GM19035 (cell line): ENCODE data around the gene KCNJ15.

Experiments
- ATAC-seq: cut with Tn5 transposase; IDR thresholded peaks from one replicate; pipeline ENCODE4 v1.9.1; 2021; ENCODE audit not compliant: unreplicated experiment

KCNJ15 gene

DNA sequence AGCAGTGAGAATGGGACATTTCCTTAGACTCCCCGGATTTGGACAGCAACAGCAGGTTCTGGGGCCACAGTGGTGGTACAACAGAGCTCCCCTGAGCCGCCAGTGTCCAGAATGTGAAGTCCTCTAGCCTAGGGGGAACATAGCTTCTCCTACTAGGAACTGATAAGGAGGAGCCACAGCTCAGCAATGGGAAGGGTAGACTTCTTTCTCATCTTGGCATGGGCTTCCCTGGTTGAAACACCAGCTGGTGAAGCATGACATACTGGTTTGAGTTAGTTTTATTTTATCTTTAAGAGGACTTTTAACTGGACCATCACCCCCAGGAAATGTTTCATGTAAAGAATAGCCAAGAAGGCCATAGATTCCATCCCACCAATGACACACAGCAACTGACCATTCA is 68.4 kb downstream of the KCNJ15 start:
- ATAC-seq, result no peak

DNA sequence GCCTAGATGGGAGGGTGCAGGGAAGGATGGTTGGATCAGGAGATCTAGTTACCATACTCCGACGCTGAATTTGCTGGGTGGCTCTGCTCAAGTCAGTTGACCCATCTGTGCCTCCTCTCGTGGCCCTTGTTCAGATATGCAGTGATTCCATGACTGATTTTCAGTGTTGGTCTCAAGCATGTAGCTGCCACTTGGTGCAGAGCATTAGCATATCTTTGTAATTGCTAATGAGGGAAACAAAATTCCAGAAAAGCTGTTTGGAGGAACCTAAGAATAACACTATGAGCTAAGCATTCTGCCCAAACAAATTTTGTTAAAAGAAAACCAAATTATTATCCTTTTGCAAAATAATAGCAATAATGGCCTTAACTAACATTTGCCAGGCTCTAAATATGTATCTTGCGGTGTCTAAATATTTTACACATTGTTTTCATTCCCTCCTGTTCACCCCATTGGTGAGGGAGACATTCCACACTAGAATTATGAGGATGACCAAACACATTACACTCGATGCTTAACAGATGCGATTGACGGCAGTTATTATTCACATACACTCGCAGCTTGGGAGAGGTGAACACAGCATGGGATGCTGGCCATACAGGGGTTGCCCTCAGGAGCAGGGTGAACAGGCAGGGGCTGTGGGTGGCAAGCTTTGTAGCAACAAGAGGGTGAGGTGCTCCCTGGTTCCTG is 69.1 kb downstream of the KCNJ15 start:
- no peak for ATAC-seq

DNA sequence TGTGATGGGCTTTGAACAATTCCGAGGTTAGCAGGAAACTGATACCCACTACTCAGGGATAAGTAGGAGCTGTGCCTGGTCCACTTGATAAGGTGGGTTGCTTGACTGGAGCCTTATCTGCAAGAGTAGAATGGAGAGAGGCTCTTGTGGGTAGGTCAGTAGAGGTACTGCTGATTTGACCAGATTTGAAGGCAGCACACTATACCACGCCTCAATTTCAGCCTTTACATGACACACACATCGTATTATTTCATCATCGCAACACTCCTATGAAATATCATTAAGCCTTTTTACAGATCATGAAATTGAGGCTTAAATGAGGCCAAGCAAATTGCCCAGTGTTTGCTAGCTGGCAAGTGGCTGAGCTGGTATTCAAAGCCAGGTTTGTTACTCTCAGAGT is 69.6 kb downstream of the KCNJ15 start:
- no peak for ATAC-seq

DNA sequence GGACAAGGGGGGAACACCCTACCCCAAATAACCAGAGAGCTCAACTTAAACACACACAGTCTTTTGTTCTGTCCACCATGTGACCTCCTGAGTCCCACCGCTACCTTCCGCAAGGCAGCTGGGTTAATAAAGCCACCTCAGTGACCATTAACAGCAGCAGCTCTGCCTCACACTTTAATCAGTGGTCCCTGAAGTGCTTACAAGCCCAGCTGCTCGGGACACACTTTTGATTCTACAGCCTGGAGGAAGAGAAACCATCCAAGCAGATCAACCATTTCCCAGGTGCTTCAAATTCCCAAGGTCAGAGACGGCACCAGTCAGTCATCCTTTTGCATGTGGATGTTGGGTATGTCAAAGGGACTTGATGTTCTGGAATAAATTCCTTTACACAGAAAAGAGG is 70.1 kb downstream of the KCNJ15 start:
- ATAC-seq, result no peak

DNA sequence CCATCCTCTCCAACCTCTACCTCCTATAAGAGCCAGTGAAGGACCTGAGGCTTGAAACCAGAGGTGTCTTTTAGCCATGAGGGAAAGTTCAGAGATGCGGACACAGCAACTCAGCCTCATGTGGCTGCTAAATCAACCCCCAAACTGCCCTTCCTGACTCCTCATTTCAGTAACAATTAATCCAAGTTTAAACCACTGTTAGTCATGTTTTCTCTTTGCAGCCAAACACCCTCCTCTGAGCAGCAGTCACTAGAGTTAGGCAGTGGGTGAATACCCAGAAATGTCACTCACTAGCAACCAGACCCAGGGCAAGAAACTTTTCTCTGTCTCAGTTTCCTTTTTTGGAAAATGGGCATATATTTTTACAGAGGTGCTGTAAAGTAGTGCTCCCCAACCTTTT is 71.2 kb downstream of the KCNJ15 start:
- ATAC-seq, result no peak

DNA sequence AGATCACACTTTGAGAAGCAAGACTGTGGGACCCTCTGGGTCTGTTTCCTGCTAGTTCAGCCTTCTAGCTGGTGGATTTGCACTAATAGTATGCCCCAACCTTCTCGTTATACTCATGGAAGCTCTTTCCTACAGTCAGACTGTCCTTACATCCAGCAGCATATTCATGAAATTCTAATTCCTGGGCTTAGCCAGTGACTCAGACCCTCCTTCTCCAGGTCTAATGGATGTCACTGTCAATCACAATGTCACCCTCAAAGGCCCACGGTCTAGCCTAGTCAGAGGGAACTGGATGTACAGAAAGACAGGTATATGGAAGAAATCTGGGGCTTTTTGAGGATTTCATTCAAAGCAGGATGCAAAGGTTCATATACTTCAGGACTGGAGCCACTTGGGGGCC is 72.4 kb downstream of the KCNJ15 start:
- no peak for ATAC-seq

DNA sequence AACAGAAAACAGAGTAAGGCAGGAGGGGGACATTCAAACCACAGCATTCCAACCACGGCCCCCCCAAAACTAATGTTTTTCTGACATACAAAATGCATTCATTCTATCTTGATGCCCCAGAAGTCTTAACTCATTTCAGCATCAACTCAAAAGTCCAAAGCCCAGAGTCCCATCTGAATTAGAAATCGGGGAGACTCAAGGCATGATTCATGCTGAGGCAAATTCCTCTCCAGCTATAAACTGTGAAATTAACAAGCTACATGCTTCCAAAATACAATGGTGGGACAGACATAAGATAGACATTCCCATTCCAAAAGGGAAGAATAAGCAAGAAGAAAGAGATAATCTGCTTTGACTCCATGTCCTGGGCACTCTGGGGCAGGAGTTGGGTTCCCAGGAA is 73.9 kb downstream of the KCNJ15 start:
- ATAC-seq, result no peak

DNA sequence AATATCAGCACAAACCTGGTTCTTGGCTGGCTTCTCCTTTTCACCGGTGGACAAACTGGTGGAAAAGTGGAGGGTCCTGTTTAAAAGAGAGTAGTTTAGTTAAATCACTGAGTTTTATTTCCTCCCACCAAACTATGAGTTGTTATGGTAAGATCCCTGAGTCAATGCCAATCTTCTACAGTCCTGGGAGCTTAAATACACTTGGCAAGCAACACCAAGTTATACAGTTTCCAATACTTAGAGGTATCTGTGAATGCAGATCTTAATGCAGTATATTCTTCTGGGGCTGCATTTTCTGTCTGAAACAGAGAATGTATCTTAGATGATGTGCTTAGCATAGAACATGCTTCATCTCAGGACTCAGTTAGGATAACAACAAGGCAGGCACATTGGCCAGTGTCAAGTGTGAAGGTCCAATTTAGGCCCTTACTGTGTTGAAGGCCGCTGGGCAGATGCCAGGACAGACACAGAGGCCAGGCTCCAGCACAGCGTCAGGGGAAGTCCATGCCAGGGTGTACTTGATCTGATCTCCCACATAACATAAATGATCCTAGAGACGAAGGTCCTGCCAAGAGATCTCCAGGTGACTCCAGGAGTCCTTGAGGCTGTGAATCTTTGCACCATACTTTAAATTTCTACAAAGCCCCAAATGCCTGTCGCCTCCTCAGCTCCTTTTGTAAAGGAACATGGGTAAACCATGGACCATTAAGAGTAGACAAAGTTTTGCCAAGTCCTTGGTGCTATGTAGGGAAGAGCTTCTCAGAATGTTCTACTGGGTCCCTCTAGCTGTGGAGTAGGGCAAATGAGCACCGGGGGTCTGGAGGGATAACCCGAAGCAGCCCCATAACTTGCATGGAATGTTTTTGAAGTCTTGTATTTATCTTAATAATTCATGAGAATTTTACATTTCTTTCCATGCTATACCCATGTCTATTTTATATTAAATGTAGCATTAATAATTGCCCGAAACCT is 76.8 kb downstream of the KCNJ15 start:
- no peak for ATAC-seq

DNA sequence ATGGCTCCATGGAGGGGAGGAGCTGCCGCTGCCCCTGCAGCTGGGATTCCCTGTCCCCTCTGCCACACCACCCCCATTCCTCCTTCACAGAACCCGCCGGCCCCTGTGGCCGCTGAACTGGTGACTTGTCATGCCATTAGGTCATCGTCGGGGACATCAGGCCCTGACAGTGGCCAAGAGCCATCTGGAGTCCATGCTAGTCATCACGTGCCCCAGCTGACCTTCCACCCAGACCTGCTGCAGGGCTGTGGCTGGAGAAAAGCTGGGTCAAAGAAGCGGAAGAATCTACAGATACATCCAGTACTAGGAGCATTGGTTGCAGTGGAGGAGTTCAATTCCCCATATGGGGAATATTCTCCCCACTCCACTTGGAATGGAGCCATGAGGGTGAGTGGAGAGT is 78.1 kb downstream of the KCNJ15 start:
- ATAC-seq, result no peak

DNA sequence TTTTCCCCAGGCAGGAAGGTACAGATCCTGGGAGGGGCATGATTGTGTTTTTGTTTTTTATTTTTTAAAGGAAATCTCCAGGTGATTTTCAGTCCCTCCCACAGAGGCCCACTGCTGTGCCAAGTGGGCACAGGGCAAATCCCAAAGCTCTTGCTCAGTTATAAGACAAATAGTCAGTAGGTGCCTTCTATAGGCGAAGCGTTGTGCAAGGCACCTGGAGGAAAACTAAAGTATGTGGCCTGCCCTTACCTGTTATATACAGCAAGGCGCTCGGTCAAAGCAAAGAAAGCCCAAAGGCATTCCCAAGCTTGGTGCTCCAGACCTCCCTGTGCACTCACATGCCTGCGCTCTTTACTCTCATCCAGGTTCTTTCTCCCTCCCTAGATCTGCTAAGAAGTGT is 81.0 kb downstream of the KCNJ15 start:
- no peak for ATAC-seq

DNA sequence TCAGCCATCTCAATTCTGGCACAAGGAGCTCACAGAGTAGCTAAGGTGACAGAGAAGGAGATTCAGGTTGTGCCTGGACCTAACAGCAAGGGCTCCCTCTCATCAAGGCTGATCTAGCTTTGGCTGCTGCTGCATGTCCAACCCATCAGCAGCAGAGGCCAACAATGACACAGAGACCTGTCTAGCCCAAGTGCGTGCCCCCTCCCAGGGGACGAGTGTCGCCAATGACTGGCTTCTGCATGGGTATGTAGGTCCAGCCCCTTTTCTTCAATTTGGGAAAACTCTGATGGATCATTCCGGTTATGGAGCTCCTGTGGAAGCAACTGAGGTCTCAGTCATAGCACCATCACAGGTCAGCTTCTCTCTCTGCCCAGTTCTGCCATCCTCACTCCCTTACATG is 83.3 kb downstream of the KCNJ15 start:
- ATAC-seq, result no peak

DNA sequence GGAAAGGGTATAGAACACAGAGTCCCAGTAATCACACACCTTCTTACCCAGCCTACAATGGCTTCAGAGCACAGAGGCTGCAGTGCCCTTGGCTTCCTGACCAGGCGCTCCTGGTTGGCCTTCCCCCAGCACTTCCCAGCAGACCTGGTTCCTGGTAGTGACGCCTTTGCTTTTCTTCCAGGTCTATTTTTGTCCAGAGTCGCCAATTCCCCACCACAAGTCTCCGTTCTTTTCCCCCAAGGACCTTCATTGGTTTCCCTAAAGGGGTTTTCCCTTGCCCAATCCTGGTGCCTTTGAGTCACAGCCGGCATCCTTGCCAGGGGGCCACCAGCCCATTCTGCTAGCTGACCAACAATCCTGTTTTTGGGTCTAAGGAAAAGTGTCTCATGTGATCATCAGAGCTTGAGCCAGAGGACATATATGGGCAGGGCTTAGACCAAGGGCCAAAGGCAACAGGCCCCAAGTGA is 84.8 kb downstream of the KCNJ15 start:
- ATAC-seq, result no peak

DNA sequence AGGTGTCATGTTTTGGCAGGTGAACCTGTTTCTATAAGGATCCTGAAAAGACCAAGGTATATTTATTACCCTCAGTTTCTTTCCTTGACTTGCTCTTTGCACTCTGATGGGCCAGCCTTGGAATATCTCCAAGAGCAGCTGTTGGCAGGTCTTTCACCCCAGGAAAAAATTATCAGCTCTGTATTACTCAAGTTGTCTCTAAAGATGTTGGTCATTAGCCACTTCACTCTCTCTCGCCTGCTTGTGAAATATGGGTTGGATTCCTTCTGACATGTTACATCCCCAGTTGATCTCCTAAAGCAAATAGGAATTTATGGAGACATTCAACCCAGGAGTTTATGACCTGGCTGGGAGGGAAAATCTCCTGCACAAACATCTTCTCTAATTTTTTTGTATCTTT is 85.9 kb downstream of the KCNJ15 start:
- no peak for ATAC-seq

DNA sequence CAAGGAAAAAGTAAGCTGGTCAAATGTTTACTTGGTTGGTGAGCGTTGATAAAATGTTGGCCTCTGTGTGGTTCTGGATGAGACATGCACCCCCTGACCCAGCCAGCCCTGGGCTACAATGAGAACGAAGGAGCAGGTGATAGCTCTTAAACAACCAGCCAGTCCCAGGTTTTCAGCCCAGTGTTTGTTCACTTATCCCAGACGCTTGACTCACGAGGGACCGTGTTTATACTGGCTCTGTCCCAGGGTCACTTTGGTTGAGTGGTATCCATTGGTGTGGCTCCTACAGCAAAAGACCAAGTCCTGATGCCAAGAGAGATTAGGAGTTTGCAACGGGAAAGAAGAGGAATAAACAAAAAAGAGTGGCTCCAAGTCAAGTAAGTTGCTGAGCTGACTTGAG is 86.9 kb downstream of the KCNJ15 start:
- no peak for ATAC-seq

DNA sequence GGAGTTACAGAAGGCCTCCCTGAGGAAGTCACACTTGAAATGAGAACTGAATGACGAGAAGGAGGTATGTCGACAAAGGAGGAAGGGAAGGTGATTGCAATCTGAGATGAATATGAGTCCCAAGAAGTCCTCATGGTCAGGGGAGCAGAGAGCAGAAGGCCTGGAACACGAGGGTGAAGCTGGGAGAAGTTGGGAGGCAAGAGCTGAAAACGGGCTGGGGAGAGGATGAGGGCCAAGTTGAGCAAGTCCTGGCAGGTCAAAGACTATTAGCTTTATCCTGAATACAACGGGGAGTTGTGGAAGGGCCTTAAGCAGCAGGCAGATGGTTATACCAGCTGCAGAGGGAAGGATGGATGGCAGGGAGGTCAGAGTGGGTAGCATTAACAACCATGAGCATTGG is 89.5 kb downstream of the KCNJ15 start:
- ATAC-seq, result no peak

DNA sequence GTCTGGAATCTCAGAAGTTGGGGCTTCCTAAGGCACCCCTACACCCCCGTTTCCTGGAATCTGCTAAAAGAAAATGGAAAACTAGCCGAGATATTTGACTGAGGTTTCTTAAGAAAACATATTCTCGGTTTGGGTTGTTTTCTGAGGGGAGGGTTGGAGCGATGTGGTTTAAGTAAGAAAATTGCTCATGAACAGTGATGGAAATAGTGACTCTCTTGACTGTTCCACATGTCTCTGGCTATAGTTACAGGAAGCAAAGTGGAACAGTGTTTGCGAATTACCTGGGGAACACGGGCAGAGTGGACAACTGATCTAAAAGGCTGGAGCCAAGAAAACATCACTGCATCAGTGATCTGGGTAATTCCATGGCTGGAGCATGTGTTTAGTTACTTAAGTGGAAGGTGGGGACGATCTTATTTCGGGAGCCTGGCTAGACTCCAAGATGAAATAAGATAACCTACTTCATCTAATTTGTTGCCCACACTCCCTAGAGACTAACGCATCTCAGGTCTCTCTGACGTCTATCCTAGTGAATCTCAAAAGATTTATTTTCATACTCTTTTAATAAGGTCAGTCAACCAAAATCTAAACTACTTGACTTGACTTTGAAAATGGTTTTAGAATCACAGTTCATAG is 92.4 kb downstream of the KCNJ15 start:
- no peak for ATAC-seq

DNA sequence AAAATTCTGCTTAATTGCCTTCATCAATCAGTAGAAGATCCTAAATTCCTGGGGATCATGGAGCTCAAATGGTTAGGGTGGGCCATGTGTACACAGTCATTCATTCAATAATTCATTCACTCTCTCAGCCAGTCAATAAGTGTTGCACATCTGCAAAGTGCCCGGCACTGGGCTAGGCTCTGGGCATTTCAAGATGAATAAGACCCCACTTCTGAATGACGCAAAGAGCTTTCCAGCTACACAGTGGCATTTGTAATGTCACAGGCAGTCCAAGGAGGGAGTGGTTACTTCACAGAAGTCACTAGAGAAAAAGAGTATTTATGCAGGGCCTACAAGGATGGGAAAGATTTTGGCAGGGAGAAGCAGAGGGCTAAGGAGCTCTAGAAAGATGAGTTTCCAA is 93.2 kb downstream of the KCNJ15 start:
- no peak for ATAC-seq

DNA sequence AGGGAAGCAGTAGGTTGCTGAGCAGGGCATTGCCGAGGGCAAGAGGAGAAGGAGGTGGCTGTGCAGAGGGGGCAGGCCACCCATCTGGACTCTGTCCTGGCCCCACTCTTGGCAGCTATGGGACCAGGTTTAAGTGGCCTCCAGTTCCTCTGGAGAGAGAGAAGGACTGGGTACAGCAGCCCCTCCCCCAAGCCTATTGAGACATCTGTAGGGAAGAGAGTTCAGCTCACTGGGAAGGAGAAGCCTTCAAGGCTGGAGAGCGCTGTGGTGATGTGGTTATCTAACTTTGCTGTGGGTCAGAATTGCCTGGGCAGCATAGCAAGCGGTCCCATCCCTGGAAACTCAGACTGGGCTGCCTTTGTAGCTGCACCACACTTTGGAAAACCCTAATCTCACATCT is 93.9 kb downstream of the KCNJ15 start:
- no peak for ATAC-seq

DNA sequence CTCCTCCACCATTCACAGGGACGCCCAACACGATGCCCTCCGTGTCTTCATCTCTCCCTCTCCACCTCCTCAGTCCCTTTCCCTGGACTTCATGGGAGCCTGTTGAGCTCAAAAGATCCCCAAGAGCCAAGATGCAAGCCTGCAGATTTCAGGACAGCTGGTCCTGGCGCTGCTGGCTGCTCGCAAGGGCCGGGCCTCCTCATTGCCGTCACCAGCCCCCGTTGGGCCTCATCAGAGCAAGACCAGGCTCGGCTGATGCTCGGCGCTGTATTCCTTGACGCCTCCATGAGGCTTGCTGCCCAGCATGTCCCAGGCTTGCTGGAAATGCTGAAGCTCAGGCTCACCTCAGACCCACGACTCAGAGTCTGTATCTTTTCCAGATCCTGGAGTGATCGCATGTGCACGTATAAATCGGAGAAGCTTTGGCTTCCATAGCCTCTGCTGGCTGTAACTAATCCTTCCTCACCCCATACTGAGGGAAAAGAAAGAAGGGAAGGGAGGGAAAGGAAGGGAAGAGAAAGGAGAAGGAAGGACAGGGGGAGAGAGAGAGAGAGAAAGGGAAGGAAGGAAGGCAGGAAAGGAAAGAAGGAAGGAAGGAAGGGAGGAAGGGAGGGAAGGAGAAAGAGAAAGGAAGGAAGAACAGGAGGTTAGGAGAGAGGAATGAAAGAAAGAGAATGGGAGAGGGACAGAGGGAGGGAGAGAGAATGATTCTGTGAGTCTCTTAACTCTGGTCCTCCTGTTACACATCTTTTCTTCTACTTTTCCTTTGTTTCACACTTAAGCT is 94.6 kb downstream of the KCNJ15 start:
- ATAC-seq, result no peak

DNA sequence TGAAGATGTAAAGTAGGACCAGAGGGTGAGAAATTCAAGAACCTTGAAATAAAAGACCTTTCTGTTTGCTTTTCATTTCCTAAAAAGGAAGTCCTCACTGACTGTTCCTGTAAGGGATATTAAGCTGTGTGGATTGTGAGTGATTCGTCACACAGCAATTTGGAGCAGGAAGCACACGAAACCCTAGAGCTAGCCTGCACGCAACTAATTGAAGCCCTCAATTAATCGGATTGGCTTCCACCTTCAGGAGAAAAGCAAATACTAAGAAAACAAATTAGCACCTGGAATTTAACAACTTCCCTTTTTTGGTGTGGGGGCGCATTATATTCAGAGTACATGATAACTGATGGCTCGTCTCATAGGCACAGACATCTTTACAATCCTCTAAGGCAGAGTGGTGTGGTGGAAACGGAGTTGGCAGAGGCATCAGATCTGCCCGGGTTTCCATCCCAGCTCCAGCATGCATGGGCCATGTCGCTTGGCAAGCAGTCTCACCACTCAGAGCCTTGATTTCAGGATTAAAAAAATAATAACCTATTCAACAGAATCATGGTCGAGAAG is 95.2 kb downstream of the KCNJ15 start:
- no peak for ATAC-seq
